HCT116 (cell line): Measurements from ENCODE around the gene DUS3L. TPM values are rescaled to one million over a fixed set of nuclear protein-coding genes. Genes with fewer than 3 reads are reported as not detected.

Experiments used
- ATAC-seq: fragments of 200-7000 bp; cut with Tn5 transposase; 2 replicates; pipeline ENCODE4 v1.9.1; 2020; ENCODE audit warnings: mild to moderate bottlenecking, moderate library complexity
- BruUV-seq: library from RNA; stranded (reverse); fragments of 400-500 nt; replicated peaks from 2 replicates; lab custom pipeline; 2021; lab: Mats Ljungman, UMichigan
- CTCF ChIA-PET: fragments of 300-600 bp; sonication (Branson Sonifier 250); formaldehyde crosslinking; loops from one replicate; lab custom pipeline; 2021; ENCODE audit warnings: antibody characterized with exemption; lab: Charles Lee
- POLR2A ChIA-PET: fragments of 300-600, 350-600 bp; sonication (Branson Sonifier 250); formaldehyde crosslinking; loops from one replicate; lab custom pipeline; 2021; ENCODE audit warnings: antibody characterized with exemption; lab: Charles Lee
- RAD21 ChIA-PET, 2 experiments: fragments of 300-600 bp; sonication (Branson Sonifier 250); formaldehyde crosslinking; loops; one replicate each; lab custom pipeline; 2023; ENCODE audit warnings: low total read pairs in 2 of 2; ENCODE audit not compliant: uncharacterized antibody in 2 of 2, unreplicated experiment in 2 of 2, low non-redundant PET in 1 of 2; lab: Charles Lee
- DNase-seq: peaks from one replicate; pipeline ENCODE4 v3.0.0-alpha.2; 2010; ENCODE audit warnings: low read depth, low spot score
- H2AFZ ChIP-seq: fragments of 200-600 bp; shearing (Covaris generic), sonication (generic); 2 replicates; pipeline ENCODE4 v1.6.1; 2017; ENCODE audit warnings: low read depth, mixed run types, mixed read lengths, antibody characterized with exemption, low read length; ENCODE audit not compliant: poor library complexity, severe bottlenecking
- H3K27ac ChIP-seq: 2 replicates; pipeline ENCODE4 v1.5.1; 2012; ENCODE audit warnings: low read depth, low read length
- H3K27me3 ChIP-seq: fragments of 200-600 bp; sonication (generic); 2 replicates; pipeline ENCODE4 v1.6.1; 2016; ENCODE audit warnings: mixed run types, low read length, mixed read lengths; ENCODE audit not compliant: insufficient read depth
- H3K36me3 ChIP-seq, 2 experiments: fragments of 200-500 bp in 1 of 2; fragments of 200-600 bp in 1 of 2; sonication (Bioruptor generic) in 1 of 2; sonication (generic) in 1 of 2; 2 replicates each; pipeline versions ENCODE4 v1.5.1 to v1.6.1; 2014 to 2016; ENCODE audit warnings: low read length in 2 of 2, inconsistent platforms in 1 of 2, mixed read lengths in 1 of 2, mixed run types in 1 of 2; ENCODE audit not compliant: insufficient read depth in 2 of 2, control insufficient read depth in 1 of 2
- H3K4me1 ChIP-seq, 2 experiments: fragments of 200-600 bp in 1 of 2; sonication (generic) in 1 of 2; 2 replicates each; pipeline versions ENCODE4 v1.5.1 to v1.6.1; 2012 to 2017; ENCODE audit warnings: low read length in 2 of 2, inconsistent platforms in 1 of 2, mild to moderate bottlenecking in 1 of 2, mixed read lengths in 1 of 2, mixed run types in 1 of 2, moderate library complexity in 1 of 2; ENCODE audit not compliant: insufficient read depth in 2 of 2, control insufficient read depth in 1 of 2
- H3K4me2 ChIP-seq: fragments of 200-600 bp; sonication (generic); 2 replicates; pipeline ENCODE4 v1.6.1; 2017; ENCODE audit warnings: mixed run types, low read length, mixed read lengths
- H3K4me3 ChIP-seq, 2 experiments: fragments of 200-600 bp in 1 of 2; sonication (generic) in 1 of 2; replicated peaks in 1 of 2; 2 replicates each; pipeline ENCODE4 v1.5.1; 2011 to 2016; ENCODE audit warnings: low read length in 2 of 2, control low read depth in 1 of 2, low read depth in 1 of 2, mild to moderate bottlenecking in 1 of 2, mixed read lengths in 1 of 2, mixed run types in 1 of 2
- H3K79me2 ChIP-seq: fragments of 200-600 bp; sonication (generic); 2 replicates; pipeline ENCODE4 v1.6.1; 2017; ENCODE audit warnings: mild to moderate bottlenecking, mixed run types, low read length, moderate library complexity, mixed read lengths; ENCODE audit not compliant: insufficient read depth
- H3K9ac ChIP-seq: fragments of 200-600 bp; sonication (generic); 2 replicates; pipeline ENCODE4 v1.6.1; 2016; ENCODE audit warnings: low read length, mixed read lengths
- H3K9me2 ChIP-seq: fragments of 200-600 bp; sonication (generic), shearing (Covaris generic); 2 replicates; pipeline ENCODE4 v1.6.1; 2017; ENCODE audit warnings: mixed run types, mild to moderate bottlenecking, moderate library complexity; ENCODE audit not compliant: insufficient read depth
- H3K9me3 ChIP-seq, 2 experiments: fragments of 200-500 bp in 1 of 2; fragments of 200-600 bp in 1 of 2; sonication (Bioruptor generic) in 1 of 2; sonication (generic) in 1 of 2; 2 replicates each; pipeline ENCODE4 v1.6.1; 2014 to 2017; ENCODE audit warnings: low read length in 2 of 2, mixed read lengths in 2 of 2, inconsistent platforms in 1 of 2, low read depth in 1 of 2, mild to moderate bottlenecking in 1 of 2, mixed run types in 1 of 2, moderate library complexity in 1 of 2; ENCODE audit not compliant: control insufficient read depth in 1 of 2, insufficient read depth in 1 of 2
- H4K20me1 ChIP-seq: fragments of 200-600 bp; sonication (generic), shearing (Covaris generic); 2 replicates; pipeline ENCODE4 v1.6.1; 2017; ENCODE audit warnings: mixed run types, mild to moderate bottlenecking, moderate library complexity; ENCODE audit not compliant: insufficient read depth
- ELF1 ChIP-seq: IDR thresholded peaks from 2 replicates; pipeline ENCODE4 v1.6.1; 2012; ENCODE audit warnings: low read depth, borderline replicate concordance
- EZH2 ChIP-seq: fragments of 200-600 bp; sonication (generic); IDR thresholded peaks from 2 replicates; pipeline ENCODE4 v1.6.1; 2017; ENCODE audit warnings: antibody characterized with exemption, mixed run types
- EZH2phosphoT487 ChIP-seq: fragments of 200-600 bp; IDR thresholded peaks from 2 replicates; pipeline ENCODE4 v1.6.1; 2018; ENCODE audit warnings: antibody characterized with exemption, borderline replicate concordance
- FOSL1 ChIP-seq: IDR thresholded peaks from 2 replicates; pipeline ENCODE4 v1.6.1; 2012; ENCODE audit warnings: low read depth
- JUND ChIP-seq: IDR thresholded peaks from 2 replicates; pipeline ENCODE4 v1.6.1; 2012
- POLR2A ChIP-seq: IDR thresholded peaks from 2 replicates; pipeline ENCODE4 v1.7.0; 2011; ENCODE audit warnings: borderline replicate concordance; ENCODE audit not compliant: insufficient read depth, insufficient read length; ENCODE audit errors: extremely low read depth
- RAD21 ChIP-seq: IDR thresholded peaks from 2 replicates; pipeline ENCODE4 v1.6.1; 2012; ENCODE audit warnings: low read depth, mild to moderate bottlenecking
- SIN3A ChIP-seq: IDR thresholded peaks from 2 replicates; pipeline ENCODE4 v1.6.1; 2012; ENCODE audit warnings: low read depth
- SP1 ChIP-seq: IDR thresholded peaks from 2 replicates; pipeline ENCODE4 v1.6.1; 2012; ENCODE audit warnings: low read depth
- SRF ChIP-seq: IDR thresholded peaks from 2 replicates; pipeline ENCODE4 v1.6.1; 2012; ENCODE audit warnings: low read depth
- TCF7L2 ChIP-seq: IDR thresholded peaks from 2 replicates; pipeline ENCODE4 v1.7.0; 2011; ENCODE audit warnings: borderline replicate concordance, inconsistent platforms; ENCODE audit not compliant: insufficient read depth, insufficient read length; ENCODE audit errors: extremely low read depth
- YY1 ChIP-seq: IDR thresholded peaks from 2 replicates; pipeline ENCODE4 v1.6.1; 2011; ENCODE audit warnings: low read length, low read depth, moderate library complexity, mild to moderate bottlenecking; ENCODE audit not compliant: insufficient replicate concordance; ENCODE audit errors: extremely low read depth
- ZFX ChIP-seq: fragments of 450-650 bp; IDR thresholded peaks from 2 replicates; pipeline ENCODE4 v1.6.1; 2017
- ZNF274 ChIP-seq: fragments of 200-500 bp; sonication (Bioruptor generic); IDR thresholded peaks from 2 replicates; pipeline ENCODE4 v1.6.1; 2014; ENCODE audit warnings: mild to moderate bottlenecking, low read depth, low read length, inconsistent platforms
- intact Hi-C: fragments of 100-400 bp; cut with micrococcal nuclease; formaldehyde crosslinking; loops from 2 replicates; pipeline ENCODE4 v1.10.0; 2022
- total RNA-seq: library from RNA; stranded (reverse); gene quantifications from one replicate; pipeline ENCODE4 v1.2.1, GENCODE V29; 2021; ENCODE audit not compliant: unreplicated experiment
- TF ChIP-seq, protein P1 (sequence below): IDR thresholded peaks from 2 replicates; pipeline ENCODE4 v1.6.1; 2011; ENCODE audit warnings: mild to moderate bottlenecking, low read length, moderate library complexity; ENCODE audit not compliant: insufficient replicate concordance; ENCODE audit errors: extremely low read depth
- TF ChIP-seq, protein P2 (sequence below): IDR thresholded peaks from 2 replicates; pipeline ENCODE4 v1.6.1; 2012
- TF ChIP-seq, protein P3 (sequence below), 3 experiments: fragments of 200-600 bp in 1 of 3; sonication (generic) in 1 of 3; IDR thresholded peaks in 2 of 3; conservative IDR thresholded peaks in 1 of 3; 2 replicates each; pipeline ENCODE4 v1.5.1; 2012 to 2017; ENCODE audit warnings: low read depth in 2 of 3, low read length in 2 of 3, antibody characterized with exemption in 1 of 3, borderline replicate concordance in 1 of 3, control low read depth in 1 of 3, mild to moderate bottlenecking in 1 of 3, mixed read lengths in 1 of 3, mixed run types in 1 of 3, moderate library complexity in 1 of 3; ENCODE audit not compliant: insufficient read depth in 1 of 3
- TF ChIP-seq, protein P4 (sequence below): IDR thresholded peaks from 2 replicates; pipeline ENCODE4 v1.6.1; 2012; ENCODE audit warnings: low read depth

DUS3L gene
- total RNA-seq, 1 experiment from 2014 or later = 78.1 TPM

DNA sequence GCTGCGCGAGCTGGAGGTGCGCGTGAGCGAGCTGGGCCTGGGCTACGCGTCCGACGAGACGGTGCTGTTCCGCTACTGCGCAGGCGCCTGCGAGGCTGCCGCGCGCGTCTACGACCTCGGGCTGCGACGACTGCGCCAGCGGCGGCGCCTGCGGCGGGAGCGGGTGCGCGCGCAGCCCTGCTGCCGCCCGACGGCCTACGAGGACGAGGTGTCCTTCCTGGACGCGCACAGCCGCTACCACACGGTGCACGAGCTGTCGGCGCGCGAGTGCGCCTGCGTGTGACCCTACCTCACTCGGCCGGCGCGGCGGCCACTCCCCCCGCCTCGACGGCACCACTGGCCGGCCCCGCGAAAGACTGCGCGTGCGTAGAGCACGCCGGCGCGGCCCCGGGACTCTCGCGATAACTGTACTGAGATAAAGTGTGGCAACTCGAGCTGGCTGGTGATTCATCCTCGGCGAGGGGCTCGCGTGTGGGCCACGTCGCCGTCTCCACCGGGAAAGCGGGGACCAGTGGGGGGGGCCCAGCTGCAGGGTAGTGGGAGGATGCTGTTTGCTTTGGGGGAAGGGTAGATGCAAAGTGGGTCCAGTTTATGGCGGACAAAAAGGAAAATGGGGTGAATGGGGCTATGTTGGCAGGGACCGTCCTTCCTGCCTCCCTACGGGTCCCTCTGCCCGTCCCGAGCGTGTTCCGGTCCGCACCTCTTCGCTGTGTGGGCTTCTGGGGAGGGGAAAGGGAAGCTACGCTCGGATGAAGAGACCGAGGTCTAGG lies 37.1 kb upstream of the DUS3L start:
- no peaks in the 10 kb centered on the region for H4K20me1 ChIP-seq
- H3K27ac ChIP-seq = peak overlapping the region; percentile 92
- H3K27me3 ChIP-seq = no peaks in the 10 kb centered on the region
- ATAC-seq = peak; percentile 83
- no TSS peak for BruUV-seq
- no peaks in the 10 kb centered on the region for H3K79me2 ChIP-seq
- H3K4me2 ChIP-seq = peak overlapping the region; percentile 96
- ChIA-PET RAD21 (interaction anchor here (0.5 to 1.3 kb wide), 4 partner anchors 12 to 85 kb away, joined by 3 to 6 read pairs (median 5); no protein-coding TSS in a partner anchor), POLR2A (interaction anchor here (0.5 to 2.9 kb wide), 33 partner anchors 9 to 936 kb away, joined by 3 to 34 read pairs (median 4); partner anchors contain the start of genes ALKBH7, CATSPERD, DUS3L and FUT3), CTCF (interaction anchor here (0.6 to 3.6 kb wide), 9 partner anchors 14 to 141 kb away, joined by 3 to 49 read pairs (median 3); partner anchors contain the start of genes DUS3L, NDUFA11, NRTN and VMAC)
- no peaks in the 10 kb centered on the region for H3K9me3 ChIP-seq
- peak overlapping the region; percentile 83 to 97 for H3K4me3 ChIP-seq
- H3K4me1 ChIP-seq = peaks cover 15 to 38% of the 10 kb centered on the region in 2 experiments
- no peaks in the 10 kb centered on the region for H3K9me2 ChIP-seq
- H3K9ac ChIP-seq = peak overlapping the region; percentile 96
- no peaks in the 10 kb centered on the region for H3K36me3 ChIP-seq
- DNase-seq = peak; percentile 88
- intact Hi-C loops = loop anchor here (2.0 kb wide), 2 partner anchors 65 to 77 kb away; partner anchors contain the start of gene VMAC
- no peak overlapping the region for H2AFZ ChIP-seq
- TF ChIP-seq, protein P1, sequence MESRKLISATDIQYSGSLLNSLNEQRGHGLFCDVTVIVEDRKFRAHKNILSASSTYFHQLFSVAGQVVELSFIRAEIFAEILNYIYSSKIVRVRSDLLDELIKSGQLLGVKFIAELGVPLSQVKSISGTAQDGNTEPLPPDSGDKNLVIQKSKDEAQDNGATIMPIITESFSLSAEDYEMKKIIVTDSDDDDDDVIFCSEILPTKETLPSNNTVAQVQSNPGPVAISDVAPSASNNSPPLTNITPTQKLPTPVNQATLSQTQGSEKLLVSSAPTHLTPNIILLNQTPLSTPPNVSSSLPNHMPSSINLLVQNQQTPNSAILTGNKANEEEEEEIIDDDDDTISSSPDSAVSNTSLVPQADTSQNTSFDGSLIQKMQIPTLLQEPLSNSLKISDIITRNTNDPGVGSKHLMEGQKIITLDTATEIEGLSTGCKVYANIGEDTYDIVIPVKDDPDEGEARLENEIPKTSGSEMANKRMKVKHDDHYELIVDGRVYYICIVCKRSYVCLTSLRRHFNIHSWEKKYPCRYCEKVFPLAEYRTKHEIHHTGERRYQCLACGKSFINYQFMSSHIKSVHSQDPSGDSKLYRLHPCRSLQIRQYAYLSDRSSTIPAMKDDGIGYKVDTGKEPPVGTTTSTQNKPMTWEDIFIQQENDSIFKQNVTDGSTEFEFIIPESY = peak; percentile 97
- TF ChIP-seq POLR2A (peak; percentile 99), ZFX (peak; percentile 27; the same call in 1 of the 2 replicates), SRF (no peak; the same call in 1 of the 2 replicates), ELF1 (no peak), FOSL1 (peak; percentile 87), ZNF274 (no peak), RAD21 (no peak), YY1 (peak; percentile 44), SP1 (no peak; the same call in 1 of the 2 replicates), TCF7L2 (no peak), SIN3A (peak; percentile 98), JUND (peak; percentile 93), EZH2phosphoT487 (no peak), EZH2 (no peak)
- TF ChIP-seq, protein P2, sequence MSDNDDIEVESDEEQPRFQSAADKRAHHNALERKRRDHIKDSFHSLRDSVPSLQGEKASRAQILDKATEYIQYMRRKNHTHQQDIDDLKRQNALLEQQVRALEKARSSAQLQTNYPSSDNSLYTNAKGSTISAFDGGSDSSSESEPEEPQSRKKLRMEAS = peak; percentile 82; the same call in 1 of the 2 replicates
- TF ChIP-seq, protein P3, sequence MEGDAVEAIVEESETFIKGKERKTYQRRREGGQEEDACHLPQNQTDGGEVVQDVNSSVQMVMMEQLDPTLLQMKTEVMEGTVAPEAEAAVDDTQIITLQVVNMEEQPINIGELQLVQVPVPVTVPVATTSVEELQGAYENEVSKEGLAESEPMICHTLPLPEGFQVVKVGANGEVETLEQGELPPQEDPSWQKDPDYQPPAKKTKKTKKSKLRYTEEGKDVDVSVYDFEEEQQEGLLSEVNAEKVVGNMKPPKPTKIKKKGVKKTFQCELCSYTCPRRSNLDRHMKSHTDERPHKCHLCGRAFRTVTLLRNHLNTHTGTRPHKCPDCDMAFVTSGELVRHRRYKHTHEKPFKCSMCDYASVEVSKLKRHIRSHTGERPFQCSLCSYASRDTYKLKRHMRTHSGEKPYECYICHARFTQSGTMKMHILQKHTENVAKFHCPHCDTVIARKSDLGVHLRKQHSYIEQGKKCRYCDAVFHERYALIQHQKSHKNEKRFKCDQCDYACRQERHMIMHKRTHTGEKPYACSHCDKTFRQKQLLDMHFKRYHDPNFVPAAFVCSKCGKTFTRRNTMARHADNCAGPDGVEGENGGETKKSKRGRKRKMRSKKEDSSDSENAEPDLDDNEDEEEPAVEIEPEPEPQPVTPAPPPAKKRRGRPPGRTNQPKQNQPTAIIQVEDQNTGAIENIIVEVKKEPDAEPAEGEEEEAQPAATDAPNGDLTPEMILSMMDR (IDR thresholded peaks at IDR 0.05 in 2 of 3, conservative IDR thresholded peaks at IDR 0.05 in 1 of 3; ENCODE audit: borderline replicate concordance in 1 of 3, insufficient read depth in 1 of 3, low read depth in 2 of 3, low read length in 2 of 3) = no peak
- TF ChIP-seq, protein P4, sequence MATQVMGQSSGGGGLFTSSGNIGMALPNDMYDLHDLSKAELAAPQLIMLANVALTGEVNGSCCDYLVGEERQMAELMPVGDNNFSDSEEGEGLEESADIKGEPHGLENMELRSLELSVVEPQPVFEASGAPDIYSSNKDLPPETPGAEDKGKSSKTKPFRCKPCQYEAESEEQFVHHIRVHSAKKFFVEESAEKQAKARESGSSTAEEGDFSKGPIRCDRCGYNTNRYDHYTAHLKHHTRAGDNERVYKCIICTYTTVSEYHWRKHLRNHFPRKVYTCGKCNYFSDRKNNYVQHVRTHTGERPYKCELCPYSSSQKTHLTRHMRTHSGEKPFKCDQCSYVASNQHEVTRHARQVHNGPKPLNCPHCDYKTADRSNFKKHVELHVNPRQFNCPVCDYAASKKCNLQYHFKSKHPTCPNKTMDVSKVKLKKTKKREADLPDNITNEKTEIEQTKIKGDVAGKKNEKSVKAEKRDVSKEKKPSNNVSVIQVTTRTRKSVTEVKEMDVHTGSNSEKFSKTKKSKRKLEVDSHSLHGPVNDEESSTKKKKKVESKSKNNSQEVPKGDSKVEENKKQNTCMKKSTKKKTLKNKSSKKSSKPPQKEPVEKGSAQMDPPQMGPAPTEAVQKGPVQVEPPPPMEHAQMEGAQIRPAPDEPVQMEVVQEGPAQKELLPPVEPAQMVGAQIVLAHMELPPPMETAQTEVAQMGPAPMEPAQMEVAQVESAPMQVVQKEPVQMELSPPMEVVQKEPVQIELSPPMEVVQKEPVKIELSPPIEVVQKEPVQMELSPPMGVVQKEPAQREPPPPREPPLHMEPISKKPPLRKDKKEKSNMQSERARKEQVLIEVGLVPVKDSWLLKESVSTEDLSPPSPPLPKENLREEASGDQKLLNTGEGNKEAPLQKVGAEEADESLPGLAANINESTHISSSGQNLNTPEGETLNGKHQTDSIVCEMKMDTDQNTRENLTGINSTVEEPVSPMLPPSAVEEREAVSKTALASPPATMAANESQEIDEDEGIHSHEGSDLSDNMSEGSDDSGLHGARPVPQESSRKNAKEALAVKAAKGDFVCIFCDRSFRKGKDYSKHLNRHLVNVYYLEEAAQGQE = no peak
